Stimulated activated CD8-positive, alpha-beta memory T cell treated with anti-CD3 and anti-CD28 coated beads, Interleukin-4, amount 100 ng/mL, for 1 hour (primary cell): ENCODE measurements around the gene COL17A1.

Source experiments
- DNase-seq, 2 donors: peaks; one replicate each; pipeline ENCODE4 v3.0.0-alpha.2; 2020; ENCODE audit warnings: low read depth in 2 of 2, low spot score in 1 of 2

Gene COL17A1

DNA sequence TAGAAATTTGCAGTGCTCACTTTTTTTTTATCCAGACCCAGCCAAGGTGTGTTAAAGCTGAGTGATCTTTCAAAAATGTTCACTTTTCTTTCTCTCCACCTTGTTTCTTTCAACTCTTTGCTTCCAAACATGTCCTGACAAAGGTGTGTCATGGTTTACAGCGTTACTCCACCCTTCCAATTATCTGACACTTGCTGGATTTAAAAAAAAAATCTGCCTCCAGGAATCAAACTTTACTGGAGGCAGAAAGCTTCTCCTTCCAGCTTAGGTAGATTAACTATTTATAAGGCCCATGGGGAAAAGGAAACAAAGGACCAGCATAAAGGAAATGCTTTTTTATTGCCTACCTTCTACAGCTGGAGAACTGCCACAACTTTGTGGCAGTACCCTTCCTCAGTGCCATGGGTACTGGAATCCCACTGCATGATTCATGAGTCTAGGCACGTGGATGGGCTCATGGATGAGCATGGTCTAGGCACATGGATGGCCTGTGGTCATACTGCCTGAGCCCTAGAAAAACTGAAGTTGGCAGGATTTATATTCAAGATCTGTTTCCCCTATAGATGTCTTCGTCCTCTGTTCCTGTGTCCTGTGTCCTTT is at the start of gene COL17A1:
Gene COL17A1, minus strand, starts transcription at position 80 of the 600 bp plus-strand sequence. CDS start 5,207 bp downstream, outside the sequence.
- DNase-seq, result no peak

DNA sequence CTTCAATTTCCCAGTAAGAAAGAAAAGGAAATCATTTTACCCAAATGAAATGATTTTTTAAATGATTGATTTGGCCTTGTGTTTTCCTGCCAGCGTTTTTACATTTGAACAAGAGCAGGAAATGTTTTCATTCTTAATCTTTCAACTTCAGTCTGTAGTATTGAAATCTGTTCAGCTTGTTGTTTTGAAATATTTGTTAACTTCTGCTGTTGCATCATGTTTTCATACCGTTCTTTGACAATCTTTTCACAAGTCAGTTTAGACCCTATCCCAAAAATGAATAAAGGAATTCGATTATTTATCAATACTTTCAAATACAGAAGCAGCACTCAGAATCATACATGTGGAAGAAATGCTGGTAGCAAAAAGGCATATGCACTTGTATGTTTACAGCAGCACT is 44.4 kb upstream of the COL17A1 start:
- DNase-seq, result no peak

DNA sequence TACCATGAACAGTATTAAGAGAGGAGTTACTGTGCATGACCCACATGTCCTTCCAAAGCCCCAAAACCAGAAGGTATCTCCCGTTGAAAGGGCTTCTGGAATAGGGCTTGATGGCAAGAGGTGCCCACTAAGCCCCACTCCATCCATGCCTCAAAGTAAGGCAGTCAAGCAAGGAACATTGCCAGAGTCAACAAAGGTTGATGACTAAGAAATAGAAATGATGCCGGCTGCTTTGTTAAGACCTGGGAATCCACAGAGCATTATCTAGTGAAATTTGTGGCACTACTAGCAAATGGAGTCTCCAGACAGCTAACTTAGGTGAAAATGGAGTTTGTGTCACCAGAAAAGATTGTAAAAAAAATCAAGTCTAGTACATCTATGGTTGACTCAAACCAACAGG is 42.5 kb upstream of the COL17A1 start:
- no peak for DNase-seq

DNA sequence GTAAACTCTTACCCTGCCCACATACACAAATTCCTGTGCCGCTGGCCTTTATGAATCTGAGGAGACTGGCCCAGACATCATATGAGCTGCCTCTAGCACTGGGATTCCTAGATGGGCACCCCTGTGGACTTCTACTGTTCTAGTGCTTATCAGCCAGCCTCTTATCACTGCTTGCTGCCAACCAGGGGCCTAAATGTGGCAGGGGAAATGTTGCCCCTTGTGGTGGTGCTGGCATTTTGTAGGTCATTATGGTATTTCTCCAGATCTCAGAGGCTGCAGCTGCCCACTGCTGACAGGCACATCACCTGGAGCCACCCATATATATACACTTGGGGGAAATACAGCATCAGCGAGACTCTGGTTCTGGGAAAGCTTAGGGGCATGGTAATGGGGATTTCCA is 41.7 kb upstream of the COL17A1 start:
- DNase-seq, result no peak

DNA sequence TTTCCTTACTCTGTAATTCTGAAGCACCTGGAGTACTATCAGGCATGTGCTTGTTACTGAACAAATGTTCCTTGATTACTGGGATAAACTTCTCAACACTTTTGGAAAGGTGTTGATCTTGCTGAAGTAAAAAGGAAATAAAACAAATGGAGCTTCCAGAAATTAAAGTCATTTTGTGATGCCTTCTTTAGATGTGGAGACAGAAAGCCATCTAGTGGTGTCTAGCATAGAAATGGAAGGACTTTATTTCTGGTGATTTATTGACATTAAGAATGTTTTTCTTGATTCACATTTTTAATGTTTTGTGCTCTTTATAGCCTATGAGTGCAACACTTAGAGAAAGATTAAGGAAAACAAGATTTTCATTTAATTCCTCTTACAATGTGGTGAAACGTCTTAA is 37.7 kb upstream of the COL17A1 start:
- DNase-seq, result no peak

DNA sequence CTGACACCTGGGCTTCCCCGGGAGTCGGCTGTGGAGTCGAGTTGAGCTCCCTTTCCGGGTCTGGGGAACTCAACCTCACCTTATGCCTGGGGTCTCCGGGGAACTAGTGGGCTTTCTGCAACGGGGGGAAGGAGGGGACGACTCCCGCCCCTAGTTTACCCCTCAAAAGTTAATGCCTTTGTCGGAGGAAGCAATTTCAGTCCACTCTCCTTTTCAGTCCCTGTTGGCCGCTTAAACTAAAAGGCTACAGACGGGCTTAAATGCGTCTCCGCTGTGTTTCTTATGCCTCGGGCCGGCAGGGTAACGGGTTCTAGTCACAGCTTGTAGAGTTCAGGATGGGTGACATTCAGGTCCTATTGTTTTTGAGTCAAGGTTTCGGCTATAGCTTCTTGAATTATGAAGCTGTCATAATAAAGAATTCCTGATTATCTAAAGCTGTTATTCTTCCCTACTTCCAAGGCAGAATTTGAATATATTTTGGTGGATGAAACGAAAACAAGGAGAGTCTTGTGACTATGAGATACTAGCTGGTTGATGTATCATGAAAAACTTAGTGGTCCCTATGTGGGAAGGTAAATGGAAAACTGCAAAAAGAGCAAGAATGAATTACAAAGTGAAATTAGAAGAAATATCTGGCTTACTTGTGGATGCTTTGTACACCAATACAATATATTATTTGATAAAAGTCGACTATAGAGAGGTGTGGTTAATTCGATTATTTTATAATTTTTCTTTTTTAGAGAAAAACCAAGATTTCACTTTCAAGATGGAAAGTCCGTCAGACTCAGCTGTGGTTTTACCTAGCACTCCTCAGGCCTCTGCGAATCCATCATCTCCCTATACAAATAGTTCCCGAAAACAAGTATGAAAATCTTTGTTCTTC is 36.8 kb upstream of the COL17A1 start:
- DNase-seq, result no peak

DNA sequence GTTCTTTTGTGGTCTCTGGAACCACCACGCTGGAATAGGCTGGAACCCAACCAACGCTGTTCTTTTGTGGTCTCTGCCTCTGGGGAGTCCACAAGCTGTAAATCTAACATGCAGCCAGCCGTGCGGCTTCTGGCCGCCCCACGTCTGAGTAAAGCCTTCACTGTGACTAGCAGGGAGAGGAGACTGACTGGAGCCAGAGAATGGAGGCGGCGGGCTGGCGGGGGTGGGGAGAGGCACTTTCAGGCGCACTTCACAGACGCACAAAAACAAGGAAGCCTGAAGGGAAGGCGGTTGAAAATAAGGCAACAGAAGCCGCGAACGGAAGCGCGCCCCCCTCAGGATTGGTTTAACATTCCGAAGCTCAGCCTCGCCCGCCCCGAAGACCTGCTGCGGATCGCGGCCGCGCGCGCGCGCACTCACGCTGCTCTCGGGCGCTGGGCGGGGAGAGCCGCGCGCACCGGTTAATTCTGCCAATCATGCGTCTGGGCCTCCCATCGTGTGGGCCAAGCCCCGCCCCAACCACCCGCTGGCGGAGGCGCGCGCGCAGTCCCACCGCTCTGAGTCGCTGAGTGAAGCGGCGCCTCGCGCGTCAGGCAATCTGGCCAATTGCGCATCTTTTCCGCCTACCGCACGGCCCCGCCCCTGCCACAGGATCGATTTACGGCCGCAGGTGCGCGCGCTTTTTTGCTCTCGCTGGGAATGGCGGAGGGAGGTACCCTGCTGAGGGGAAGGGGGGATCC is 36.0 kb upstream of the COL17A1 start, which contains the start of gene SFR1:
Gene SFR1, plus strand, starts transcription at position 687 of the 740 bp plus-strand sequence. Its CDS starts 13 bp downstream, at position 700.
- peak; percentile 91 to 99 for DNase-seq

DNA sequence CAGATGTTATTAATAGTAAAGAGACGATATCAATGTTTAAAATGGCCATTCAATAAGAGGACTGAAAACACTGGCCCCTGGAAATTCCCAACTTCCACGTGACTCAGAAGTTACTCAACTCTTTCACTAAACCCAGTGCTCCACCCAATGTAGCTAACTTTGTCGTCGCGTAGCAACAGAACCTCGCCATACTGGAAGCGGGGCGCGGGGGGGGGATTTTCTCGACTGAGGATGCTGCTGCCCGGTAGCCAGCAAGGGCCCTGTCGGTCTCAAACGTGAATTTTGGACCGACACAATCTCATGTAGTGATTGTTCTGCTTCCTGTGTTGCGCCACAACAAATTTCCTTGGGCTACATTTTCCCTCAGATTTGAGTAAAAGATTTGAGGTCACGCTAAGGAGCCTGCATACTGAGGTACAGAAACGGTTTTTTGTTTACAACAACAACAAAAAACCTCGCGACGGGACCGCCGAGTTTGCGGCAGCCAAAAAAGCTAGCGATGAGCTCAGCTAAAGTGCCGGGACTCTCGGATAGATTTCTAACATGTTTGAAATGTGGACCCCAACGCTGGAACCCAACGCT is 35.3 kb upstream of the COL17A1 start:
- peak; percentile 50 to 71 for DNase-seq

DNA sequence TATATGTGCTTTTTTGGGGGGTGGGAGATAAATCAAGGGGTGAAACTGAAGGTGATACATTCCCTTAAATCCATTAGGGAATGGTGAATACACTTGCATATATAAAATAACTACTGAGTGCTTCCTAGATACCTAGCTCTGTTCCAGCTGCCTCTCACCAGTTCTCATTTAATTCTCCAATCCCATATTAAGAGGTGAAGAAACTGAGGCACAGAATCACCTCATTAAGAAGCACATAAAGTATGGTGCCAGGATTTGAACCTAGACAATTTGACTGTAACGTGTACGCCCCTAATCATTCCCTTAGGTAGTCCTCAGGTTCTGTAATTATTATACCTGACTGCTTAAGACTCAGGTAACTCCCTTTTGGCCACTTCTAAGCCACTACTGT is 34.8 kb upstream of the COL17A1 start:
- no peak for DNase-seq

DNA sequence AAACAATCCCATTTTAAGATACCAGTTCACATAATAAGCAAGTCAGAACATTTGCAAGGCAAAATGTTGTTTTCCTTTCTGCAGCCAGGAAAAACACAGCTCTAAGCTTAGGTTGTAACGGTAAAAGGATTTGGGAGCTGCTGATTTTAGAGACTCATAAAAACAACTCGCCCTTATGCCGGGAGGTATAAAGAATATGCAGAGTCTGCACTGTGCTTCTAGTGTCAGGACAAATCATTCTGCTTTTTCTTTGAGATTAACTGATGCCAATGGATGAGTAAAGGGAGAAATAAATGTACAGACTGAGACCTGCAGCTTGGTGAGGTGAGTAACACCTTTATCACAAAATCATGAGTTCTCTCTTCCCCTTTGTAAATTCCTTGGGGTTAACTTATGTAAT is 34.3 kb upstream of the COL17A1 start:
- DNase-seq, result no peak

DNA sequence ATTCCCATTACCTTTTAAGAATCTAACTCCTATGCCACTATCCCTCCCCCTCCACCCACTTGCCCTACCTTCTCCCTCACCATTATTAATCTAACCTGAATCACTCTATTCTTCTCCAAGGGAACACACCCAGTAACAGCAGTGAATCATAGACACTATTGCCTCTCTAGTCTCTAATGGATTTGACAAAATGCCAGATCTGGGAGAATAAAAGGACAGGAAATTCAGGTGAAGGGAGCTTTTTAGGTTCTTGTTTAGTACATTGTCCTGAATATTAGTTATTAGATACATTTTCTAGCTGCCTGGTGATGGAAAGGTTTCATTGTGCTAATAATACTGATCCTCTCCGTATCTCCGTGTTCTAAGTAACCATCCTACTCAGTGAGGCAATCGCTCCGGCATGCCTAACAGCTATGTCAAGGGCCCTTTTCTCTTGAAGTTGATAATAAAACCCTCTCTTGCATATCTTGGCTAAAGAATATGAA is 32.2 kb upstream of the COL17A1 start:
- DNase-seq, result no peak

DNA sequence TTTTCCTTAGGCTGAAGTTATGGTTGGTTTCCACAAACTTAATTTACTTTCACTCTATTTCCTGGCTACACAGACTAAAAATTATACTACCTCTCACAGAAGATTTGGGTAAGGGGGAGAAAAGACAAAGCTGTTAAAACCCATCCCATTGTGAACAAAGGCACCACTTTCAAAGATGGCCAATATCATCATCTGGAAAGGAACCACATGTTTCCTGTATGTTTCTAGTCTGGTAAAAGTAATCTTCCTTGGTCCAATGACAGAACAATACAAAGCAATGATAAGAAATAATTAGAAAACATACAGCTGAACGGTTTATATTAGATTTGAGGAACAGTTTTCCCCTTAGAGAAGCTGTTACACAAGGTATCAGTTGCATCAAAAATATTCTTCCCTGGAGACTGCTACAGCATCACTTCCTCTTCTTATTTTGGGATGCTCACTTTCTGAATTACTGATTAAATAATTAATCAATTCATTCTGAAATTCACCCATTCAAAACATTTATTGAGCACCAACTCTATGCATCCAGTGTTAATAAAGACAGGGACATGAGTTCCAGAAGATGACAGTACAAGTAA is 27.8 kb upstream of the COL17A1 start:
- DNase-seq, result no peak

DNA sequence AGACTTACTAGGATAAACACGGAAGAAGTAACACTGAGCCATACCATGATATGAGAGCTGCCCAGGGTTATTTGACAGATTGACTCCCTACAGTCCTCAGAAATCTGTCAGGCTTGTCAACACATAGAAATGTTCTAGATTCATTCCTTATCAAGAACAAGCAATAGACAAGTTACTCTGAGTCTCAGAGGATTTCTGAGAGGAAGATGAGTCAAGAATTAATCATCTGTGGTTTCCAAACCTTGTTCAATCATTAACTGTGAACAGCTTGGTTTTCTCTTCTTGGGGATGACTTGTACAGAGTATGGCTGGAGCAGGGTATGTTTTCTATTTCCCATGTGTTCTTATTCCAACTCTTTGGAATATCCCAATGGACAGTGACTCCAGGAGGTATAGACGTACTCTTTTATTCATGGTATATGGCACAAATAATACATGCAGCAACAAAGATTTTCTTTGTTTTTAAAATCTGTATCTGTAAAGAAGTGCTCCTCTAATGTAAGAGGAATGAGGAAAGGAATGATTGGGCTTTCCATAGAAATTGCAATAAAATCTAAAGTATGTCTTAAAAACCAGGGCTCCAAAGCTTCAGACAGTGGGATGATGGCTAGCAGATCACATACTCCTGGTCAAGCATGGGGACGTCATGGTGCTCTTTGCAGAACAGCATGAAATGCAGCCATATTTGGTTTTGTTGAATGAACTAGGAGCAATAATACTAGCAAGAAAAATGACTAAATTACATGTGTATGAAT is 24.4 kb upstream of the COL17A1 start:
- DNase-seq, result no peak

DNA sequence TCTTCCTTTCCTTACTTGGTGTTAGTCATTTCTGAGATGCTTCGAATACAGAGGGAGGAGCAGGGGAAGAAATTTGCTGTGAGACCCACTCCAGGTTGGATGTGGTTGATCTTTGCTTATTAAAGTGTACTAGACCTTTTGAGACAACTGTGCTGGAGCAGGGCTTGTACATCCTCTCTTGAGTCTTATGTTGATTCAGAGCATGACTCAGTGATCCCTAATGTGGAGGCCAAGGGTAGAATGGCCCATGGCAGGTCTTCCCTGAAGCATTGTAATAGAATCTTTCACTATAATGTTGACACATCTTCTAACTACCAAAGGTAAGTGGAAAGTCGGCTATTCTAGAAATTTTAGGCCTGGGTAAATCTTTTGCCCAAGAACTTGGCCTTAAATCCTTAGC is 19.2 kb upstream of the COL17A1 start:
- DNase-seq, result no peak

DNA sequence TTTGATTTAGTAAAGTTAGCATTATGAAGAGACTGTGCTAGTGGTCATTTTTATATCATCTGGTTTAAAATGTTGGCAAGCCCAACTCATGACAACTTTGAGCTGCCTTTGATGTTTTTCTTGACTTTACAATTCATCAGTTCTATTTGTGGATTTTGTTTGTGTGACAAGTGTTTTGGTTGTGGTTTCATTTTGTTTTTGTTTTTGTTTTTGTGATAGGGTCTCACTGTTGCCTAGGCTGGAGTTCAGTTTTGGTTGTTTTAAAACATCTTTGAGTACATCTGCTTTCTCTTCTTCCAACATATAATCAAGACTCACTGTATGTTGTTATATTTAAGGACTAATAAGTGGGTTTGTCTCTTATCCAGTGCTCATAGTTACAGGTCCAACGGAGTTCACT is 18.7 kb upstream of the COL17A1 start:
- no peak for DNase-seq

DNA sequence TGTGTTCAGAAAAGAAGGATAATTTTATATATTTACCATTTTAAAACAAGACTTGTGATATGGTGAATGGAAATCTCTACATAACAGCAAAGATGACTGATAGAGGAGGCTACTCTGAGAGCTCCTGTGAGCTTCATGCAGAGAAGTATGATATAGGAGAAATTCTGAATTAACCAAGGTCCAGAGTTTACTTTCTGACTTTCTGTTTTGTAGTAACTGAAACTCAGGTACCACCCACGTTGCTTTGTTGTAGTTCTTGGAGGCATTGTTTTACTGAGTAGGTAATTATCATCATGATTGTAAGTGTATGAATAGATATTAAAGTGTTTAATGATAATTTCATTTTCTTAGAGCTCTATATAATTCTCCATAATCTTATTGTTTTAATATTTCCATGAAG is 18.3 kb upstream of the COL17A1 start:
- no peak for DNase-seq

DNA sequence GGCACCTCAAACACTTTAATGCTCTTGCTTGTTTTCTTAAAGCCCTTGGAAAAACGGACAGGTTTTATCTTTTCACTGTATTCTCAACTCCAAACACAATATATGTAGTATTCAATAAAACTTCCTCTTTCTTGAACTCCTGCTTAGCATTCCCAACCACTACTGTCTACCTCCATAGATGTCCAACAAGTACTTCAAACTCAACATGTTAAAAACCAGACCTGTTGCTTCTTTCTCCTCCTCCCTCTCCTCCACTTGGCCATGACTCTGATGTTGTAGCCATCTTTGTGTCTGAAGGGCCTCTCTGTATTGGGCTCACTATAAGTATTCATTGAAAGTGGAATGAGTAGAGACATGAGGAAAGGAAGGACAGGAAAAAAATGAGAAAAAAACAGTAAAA is 16.2 kb upstream of the COL17A1 start:
- no peak for DNase-seq

DNA sequence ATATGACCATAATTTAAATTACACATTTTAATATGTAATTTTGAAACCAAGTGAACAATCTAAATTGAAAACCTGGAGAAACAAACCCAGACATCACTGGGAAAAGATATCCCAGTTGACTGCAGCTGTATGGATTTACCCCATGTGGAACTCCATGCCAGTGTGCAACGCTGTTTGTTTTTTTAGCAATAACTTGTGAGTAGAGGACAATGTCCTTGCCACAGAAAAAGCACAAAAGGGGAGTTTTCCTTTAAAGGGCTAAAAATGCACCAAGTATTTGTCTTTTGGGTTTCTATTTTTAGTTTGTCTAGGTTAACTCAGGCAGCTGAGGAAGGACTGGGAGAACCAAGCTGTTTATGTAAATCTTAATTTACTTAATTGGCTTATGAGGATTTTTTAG is 15.1 kb upstream of the COL17A1 start:
- no peak for DNase-seq

DNA sequence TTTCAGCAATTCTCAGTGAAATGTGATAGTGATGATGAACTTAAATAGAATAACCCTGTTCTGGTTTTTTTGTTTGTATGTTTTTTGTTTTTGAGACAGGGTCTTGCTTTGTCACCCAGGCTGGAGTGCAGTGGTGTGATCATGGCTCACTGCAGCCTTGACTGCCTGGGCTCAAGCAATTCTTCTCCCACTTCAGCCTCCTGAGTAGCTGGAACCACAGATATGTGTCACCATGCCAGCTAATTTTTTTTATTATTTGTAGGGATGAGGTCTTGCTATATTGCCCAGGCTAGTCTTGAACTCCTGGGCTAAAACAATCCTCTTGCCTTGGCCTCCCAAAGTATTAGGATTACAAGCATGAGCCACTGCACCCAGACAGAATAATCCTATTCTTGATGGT is 14.3 kb upstream of the COL17A1 start:
- DNase-seq, result no peak

DNA sequence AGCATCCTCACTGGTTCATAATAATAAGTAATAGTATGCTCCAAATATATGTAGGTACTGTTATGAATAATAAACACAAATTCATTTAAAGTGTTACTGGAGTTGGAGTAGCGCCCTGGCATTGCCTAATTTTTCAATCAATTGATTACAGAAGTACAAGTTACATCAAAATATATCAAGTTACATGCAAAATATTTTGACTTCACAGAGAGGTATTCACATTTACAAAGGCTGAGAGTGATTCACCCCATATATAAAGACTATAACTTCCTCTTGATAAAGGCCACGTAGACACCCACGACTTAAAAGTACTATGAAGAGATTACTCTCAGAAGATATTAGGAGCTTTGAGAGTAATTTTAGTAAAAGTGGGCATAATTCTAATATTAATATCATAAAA is 13.6 kb upstream of the COL17A1 start:
- DNase-seq, result no peak
